GM21717 (cell line): ENCODE data around the gene COL3A1.

Experiments used
- ATAC-seq: cut with Tn5 transposase; IDR thresholded peaks from one replicate; pipeline ENCODE4 v1.9.1; 2021; ENCODE audit warnings: mild to moderate bottlenecking, moderate library complexity; ENCODE audit not compliant: unreplicated experiment

The COL3A1 gene

DNA sequence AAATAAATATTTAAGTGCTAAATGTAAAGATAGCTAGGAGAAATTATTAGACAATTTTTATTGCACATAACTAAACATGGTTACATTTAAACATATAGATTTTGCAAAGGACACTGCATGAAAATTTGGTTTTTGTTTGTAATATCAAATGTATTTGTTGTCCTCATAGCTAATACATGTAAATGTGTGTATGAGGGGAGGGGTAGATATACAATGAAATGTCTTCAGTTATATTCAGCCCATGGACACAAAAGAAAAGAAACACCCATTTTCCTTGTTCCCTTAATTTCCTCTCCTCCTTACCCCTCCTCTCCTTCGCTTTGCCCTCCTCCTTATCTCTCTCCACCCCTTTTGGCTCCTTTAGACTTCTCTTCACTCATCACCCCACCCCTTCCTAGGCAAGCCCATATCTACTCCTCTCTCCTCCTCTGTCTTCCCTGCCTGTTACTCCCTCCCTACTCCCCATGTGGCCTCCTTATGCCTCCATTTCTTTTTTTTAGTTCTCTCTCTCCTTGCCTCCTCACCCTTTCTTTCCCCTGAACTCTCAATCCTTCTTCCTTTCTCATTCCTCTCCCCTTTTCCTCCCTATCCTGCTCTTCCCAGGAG lies 1.4 kb downstream of the COL3A1 start:
- ATAC-seq = no peak

DNA sequence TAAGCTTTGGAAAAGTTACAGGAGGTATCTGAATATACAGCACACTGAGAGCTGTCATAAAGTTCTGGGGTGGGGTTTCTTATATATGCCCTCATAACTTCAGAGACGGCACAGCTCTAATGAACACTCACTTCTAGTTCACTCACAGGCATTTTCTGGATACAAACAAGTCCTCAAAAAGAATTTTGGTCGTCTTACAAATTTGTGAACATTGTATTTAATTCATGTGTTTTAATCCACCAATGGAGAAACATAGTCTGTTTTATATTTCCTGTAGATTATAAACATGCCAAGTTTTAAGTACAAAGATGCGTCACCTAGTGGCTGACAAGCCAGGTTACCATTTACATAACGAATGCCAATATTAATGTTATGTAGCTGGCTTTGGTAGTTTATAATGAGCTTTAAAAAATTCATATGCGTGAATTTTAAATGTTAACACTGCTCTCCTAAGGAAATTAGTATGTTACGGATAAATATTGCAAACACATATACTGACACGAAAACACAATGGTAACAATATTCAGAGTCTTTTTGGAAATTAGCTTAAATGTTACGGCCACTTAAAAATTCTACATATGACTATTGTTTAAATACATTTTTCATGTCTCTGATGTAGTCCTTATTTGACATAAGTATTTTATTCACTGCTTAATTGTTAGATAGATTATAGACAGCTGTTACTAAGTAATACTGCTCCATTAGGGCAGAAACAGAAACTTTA lies 2.5 kb downstream of the COL3A1 start:
- no peak for ATAC-seq

DNA sequence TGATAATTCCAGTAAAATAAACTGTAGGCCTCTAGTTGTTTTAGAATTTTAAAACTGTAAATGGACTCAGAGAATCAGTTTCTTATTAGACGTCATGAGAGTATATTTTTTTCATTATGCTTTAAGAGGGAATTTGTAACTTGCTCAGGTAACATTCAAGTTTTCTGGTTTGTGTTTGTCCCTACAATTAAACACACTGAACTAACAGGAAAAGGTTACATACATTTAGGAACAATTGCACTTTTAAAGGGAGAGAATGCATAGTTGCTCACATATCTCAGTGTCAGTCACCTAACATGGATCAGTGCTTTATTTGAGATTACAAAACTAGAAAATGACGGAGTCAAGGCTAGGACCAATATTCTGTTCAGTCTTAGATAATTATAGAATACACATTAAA lies 3.1 kb downstream of the COL3A1 start:
- no peak for ATAC-seq

- ATAC-seq = peak; percentile 84
These were observed 4.3 kb downstream of the COL3A1 start for GRCh38 chr2:188978291-188979081.

- peak; percentile 13 for ATAC-seq
These were observed 5.3 kb downstream of the COL3A1 start for GRCh38 chr2:188979187-188980114.

DNA sequence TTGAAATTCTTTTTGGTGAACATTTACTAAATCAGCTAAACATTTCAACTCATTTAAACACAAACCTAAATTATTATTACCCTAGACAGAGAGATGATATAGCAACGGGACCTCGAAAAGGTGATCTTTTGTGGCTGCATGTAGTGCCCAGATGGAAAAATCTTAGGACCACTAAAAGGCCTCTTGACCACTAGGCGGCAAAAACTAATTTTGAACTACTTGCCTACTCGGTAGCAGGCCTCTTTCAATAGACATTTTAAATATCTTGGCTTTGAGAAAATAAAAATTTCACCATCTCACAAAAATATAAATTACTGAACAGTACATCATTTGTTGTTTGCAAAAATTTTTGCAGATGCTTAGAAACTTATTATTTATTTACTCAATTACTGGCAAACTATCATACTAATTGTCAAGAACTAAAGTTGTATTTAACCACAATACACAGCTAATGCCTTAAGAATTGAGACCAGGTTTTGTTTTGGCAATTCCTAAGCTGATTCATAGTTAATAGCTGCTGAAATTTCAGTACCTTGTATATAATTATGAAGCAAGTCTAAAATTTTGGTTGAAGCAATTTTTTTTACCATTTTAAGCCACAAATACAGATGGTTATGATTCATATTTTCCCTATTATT lies 9.4 kb downstream of the COL3A1 start:
- no peak for ATAC-seq

- ATAC-seq = no peak
These were observed 9.9 kb downstream of the COL3A1 start for GRCh38 chr2:188984065-188984491.

DNA sequence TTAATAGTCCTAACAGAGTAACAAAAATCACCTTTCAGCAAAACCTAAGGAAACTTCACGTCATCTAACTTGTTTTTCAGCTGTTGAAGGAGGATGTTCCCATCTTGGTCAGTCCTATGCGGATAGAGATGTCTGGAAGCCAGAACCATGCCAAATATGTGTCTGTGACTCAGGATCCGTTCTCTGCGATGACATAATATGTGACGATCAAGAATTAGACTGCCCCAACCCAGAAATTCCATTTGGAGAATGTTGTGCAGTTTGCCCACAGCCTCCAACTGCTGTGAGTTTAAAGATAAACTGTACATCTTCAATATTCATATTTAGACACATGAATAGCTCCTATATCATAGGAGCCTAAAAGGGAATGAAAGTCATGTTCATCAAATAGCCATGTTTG lies 10.5 kb downstream of the COL3A1 start:
- ATAC-seq = no peak

GRCh38 chr2:188986839-188987238 lies 12.7 kb downstream of the COL3A1 start:
- no peak for ATAC-seq

DNA sequence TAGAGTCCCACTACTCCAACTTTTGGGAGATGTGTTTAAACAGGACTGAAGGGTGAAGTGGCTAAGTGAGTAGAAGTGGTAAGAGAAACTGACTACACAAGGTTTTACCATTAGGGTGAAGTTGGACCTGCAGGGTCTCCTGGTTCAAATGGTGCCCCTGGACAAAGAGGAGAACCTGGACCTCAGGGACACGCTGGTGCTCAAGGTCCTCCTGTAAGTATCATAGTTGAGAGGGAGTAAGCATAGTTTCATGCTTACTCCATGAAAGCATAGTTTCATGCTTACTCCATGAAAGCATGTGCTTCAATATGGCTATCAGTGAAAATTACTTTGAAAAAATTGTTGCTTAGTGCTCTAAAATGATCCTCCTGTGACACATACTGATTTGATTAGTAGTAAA lies 19.1 kb downstream of the COL3A1 start:
- no peak for ATAC-seq

DNA sequence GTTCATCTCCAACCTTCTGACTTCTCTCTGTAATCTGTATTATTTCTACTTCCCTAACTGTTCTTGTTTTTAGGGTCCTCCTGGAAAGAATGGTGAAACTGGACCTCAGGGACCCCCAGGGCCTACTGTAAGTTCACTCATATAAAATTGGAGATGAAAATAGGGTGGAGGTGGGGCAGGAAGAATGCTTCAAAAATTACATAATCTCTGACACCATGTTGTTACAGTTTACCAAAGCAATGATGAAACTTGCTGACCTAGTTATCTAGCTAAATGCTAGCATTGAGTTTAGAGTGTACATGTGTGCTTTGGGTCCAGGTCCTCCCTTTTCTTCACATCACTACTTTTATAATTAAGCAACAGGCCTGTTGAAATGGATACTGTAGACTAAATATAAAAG lies 23.1 kb downstream of the COL3A1 start:
- ATAC-seq = no peak

GRCh38 chr2:189000221-189000620 lies 26.0 kb downstream of the COL3A1 start:
- ATAC-seq = no peak

DNA sequence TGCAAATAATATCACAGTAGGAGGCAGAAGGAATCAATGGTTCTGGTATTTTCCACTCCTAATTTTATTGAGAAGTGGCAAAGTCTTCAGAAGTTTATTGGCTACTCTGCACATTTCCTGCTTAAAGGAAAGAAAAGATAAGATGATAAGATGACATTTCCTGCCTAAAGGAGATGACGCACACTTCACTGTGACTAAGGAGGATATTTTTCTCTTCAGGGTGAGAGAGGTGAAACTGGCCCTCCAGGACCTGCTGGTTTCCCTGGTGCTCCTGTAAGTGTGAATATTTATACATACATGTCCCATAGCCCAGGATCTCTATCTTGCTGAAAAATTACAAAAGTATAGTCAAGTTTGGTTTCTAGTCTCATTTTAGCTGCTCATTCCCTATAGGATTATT lies 27.9 kb downstream of the COL3A1 start:
- ATAC-seq = no peak

DNA sequence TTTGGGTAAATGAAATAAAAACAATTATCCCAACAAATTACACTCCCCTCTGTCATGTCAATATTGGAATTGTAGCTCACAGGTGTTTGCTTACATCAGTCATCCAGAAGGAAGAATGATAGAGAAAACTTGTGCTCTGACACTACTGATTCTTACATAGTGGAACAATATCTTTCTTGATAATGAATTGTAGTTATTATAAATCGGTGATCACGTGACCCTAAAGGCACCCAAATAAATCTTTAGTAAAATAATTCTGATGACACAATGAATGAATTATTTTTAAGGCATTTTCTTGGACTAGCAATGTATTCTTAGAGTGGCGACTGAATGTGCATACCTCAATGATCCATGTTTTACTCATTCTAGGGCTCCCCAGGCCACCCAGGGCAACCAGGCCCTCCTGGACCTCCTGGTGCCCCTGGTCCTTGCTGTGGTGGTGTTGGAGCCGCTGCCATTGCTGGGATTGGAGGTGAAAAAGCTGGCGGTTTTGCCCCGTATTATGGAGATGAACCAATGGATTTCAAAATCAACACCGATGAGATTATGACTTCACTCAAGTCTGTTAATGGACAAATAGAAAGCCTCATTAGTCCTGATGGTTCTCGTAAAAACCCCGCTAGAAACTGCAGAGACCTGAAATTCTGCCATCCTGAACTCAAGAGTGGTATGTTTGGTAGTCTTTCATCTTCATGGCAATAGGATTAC lies 34.5 kb downstream of the COL3A1 start:
- ATAC-seq = no peak

DNA sequence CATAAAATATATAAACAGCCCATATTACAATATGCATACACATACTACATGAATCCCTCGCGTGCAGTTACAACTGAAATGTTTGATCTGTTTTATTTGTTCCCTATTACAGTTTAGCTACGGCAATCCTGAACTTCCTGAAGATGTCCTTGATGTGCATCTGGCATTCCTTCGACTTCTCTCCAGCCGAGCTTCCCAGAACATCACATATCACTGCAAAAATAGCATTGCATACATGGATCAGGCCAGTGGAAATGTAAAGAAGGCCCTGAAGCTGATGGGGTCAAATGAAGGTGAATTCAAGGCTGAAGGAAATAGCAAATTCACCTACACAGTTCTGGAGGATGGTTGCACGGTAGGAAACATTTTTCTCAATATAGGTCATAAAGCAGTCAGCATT lies 36.4 kb downstream of the COL3A1 start:
- ATAC-seq = no peak

DNA sequence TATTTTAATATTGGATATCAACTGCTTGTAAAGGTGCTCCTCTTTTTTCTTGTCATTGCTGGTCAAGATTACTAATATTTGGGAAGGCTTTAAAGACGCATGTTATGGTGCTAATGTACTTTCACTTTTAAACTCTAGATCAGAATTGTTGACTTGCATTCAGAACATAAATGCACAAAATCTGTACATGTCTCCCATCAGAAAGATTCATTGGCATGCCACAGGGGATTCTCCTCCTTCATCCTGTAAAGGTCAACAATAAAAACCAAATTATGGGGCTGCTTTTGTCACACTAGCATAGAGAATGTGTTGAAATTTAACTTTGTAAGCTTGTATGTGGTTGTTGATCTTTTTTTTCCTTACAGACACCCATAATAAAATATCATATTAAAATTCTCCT lies 38.2 kb downstream of the COL3A1 start:
- ATAC-seq = no peak

DNA sequence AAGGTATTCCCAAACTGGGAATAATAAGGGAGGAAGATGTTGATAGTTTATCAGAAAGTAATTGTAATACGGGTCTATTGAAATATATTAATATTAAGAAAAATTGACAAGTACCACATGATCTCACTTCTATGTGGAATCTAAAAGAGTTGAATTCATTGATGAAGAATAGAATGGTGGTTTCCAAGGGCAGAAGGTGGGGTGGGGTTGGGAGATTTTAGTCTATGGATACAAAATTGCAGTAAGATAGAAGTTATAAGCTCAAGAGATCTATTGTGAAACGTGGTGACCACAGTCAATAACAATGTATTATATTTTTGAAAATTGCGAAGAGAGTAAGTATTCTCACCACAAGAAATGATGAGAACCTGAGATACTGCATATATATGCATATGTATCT lies 38.9 kb downstream of the COL3A1 start:
- no peak for ATAC-seq

- no peak for ATAC-seq
These were observed 39.7 kb downstream of the COL3A1 start for GRCh38 chr2:189013671-189014448.
